PC-9 (cell line): Measurements from ENCODE around the gene CADPS2.

Experiments
- CTCF ChIP-seq: fragments of 200-600 bp; sonication (generic); conservative IDR thresholded peaks from 2 replicates; pipeline ENCODE4 v1.6.1; 2017; ENCODE audit warnings: mixed run types, antibody characterized with exemption, mild to moderate bottlenecking, moderate library complexity
- EZH2 ChIP-seq: fragments of 200-600 bp; sonication (generic); IDR thresholded peaks from 2 replicates; pipeline ENCODE4 v1.8.0; 2017; ENCODE audit warnings: antibody characterized with exemption, low read depth

GRCh38 chr7:122482212-122482611 lies 404.0 kb downstream of the CADPS2 start:
- TF ChIP-seq CTCF (no peak), EZH2 (no peak)
